PC-3 (cell line): ENCODE results near the gene VIM. TPM values are rescaled to one million over a fixed set of nuclear protein-coding genes. Genes with fewer than 3 reads are reported as not detected.

Experiments
- ATAC-seq: fragments of 200-7000 bp; cut with Tn5 transposase; 2 replicates; pipeline ENCODE4 v1.9.1; 2020; ENCODE audit warnings: mild to moderate bottlenecking, moderate library complexity
- BruUV-seq: library from RNA; stranded (reverse); fragments of 400-500 nt; replicated peaks from 2 replicates; lab custom pipeline; 2021; lab: Mats Ljungman, UMichigan
- CTCF ChIA-PET: fragments of 300-600 bp; sonication (Branson Sonifier 250); formaldehyde crosslinking; loops from one replicate; lab custom pipeline; 2022; ENCODE audit warnings: antibody characterized with exemption; lab: Charles Lee
- POLR2A ChIA-PET: fragments of 300-600 bp; sonication (Branson Sonifier 250); formaldehyde crosslinking; loops from one replicate; lab custom pipeline; 2022; ENCODE audit warnings: antibody characterized with exemption; ENCODE audit not compliant: unreplicated experiment; lab: Charles Lee
- DNase-seq: peaks from one replicate; pipeline ENCODE4 v3.0.0-alpha.2; 2015
- H2AFZ ChIP-seq: fragments of 300-600 bp; sonication (generic); 2 replicates; pipeline ENCODE4 v1.6.0; 2016; ENCODE audit warnings: antibody characterized with exemption, low read length
- H3F3A ChIP-seq: fragments of 300-600 bp; sonication (generic); one replicate; pipeline ENCODE4 v1.6.0; 2017; ENCODE audit warnings: antibody characterized with exemption, low read length, control low read depth, mild to moderate bottlenecking; ENCODE audit not compliant: unreplicated experiment
- H3K27ac ChIP-seq: fragments of 300-600 bp; sonication (generic); 2 replicates; pipeline ENCODE4 v1.5.1; 2016; ENCODE audit warnings: mild to moderate bottlenecking, low read length
- H3K27me3 ChIP-seq: fragments of 300-600 bp; sonication (generic); 2 replicates; pipeline ENCODE4 v1.6.1; 2016; ENCODE audit warnings: low read length, mixed read lengths
- H3K36me3 ChIP-seq: fragments of 300-600 bp; sonication (generic); 2 replicates; pipeline ENCODE4 v1.6.1; 2016; ENCODE audit warnings: low read depth, mixed run types, low read length, mixed read lengths
- H3K4me1 ChIP-seq: fragments of 300-600 bp; sonication (generic); 2 replicates; pipeline ENCODE4 v1.5.1; 2016; ENCODE audit warnings: low read length; ENCODE audit not compliant: insufficient read depth
- H3K4me2 ChIP-seq: fragments of 300-600 bp; sonication (generic); 2 replicates; pipeline ENCODE4 v1.6.0; 2016; ENCODE audit warnings: low read length
- H3K4me3 ChIP-seq: fragments of 300-600 bp; sonication (generic); 2 replicates; pipeline ENCODE4 v1.5.1; 2016; ENCODE audit warnings: mild to moderate bottlenecking, low read length, mixed read lengths
- H3K79me2 ChIP-seq: fragments of 300-600 bp; sonication (generic); 2 replicates; pipeline ENCODE4 v1.6.1; 2017; ENCODE audit warnings: low read length, mixed read lengths
- H3K9ac ChIP-seq: fragments of 300-600 bp; sonication (generic); 2 replicates; pipeline ENCODE4 v1.6.0; 2016; ENCODE audit warnings: mild to moderate bottlenecking, low read length
- H3K9me2 ChIP-seq: fragments of 300-600 bp; sonication (generic); replicated peaks from 2 replicates; pipeline ENCODE4 v1.6.1; 2016; ENCODE audit warnings: mixed run types, low read length, mixed read lengths
- H3K9me3 ChIP-seq: fragments of 300-600 bp; sonication (generic); 2 replicates; pipeline ENCODE4 v1.6.1; 2016; ENCODE audit warnings: low read length, mixed read lengths
- H4K20me1 ChIP-seq: fragments of 300-600 bp; sonication (generic); 2 replicates; pipeline ENCODE4 v1.6.1; 2016; ENCODE audit warnings: low read length, mixed read lengths
- CTCF ChIP-seq: fragments of 300-600 bp; sonication (generic); conservative IDR thresholded peaks from 2 replicates; pipeline ENCODE4 v1.5.1; 2017; ENCODE audit warnings: antibody characterized with exemption, low read depth, mild to moderate bottlenecking, low read length
- EZH2 ChIP-seq: fragments of 300-600 bp; sonication (generic); IDR thresholded peaks from one replicate; pipeline ENCODE4 v1.6.1; 2017; ENCODE audit warnings: antibody characterized with exemption, mild to moderate bottlenecking, low read length; ENCODE audit not compliant: unreplicated experiment
- EZH2phosphoT487 ChIP-seq: fragments of 300-600 bp; sonication (generic); IDR thresholded peaks from 2 replicates; pipeline ENCODE4 v1.6.1; 2018; ENCODE audit warnings: mild to moderate bottlenecking, antibody characterized with exemption, low read length, borderline replicate concordance
- intact Hi-C: fragments of 100-400 bp; cut with micrococcal nuclease; formaldehyde crosslinking; loops from 2 replicates; pipeline ENCODE4 v1.9.0; 2023
- total RNA-seq: library from RNA; depleted of rRNA; stranded (reverse); fragments of >200 nt; gene quantifications from 2 replicates; pipeline ENCODE4 v1.2.3, GENCODE V29; 2014

The VIM gene
- total RNA-seq, 1 experiment from 2014 or later: 469 TPM

GRCh38 chr10:17237149-17237527 is 9.1 kb downstream of the VIM start:
- intact Hi-C loops: no loop called here
- H3K9me2 ChIP-seq: no peaks in the 10 kb centered on the region
- no peak for TF ChIP-seq CTCF
- no peak for TF ChIP-seq EZH2
- TF ChIP-seq EZH2phosphoT487: no peak

GRCh38 chr10:17237915-17238444 is 9.9 kb downstream of the VIM start:
- no TSS peak for BruUV-seq
- Histone ChIP-seq H3K27ac (no peak overlapping the region), H4K20me1 (no peaks in the 10 kb centered on the region), H3K36me3 (no peaks in the 10 kb centered on the region), H2AFZ (no peak overlapping the region), H3K4me2 (no peak overlapping the region), H3K27me3 (no peaks in the 10 kb centered on the region), H3K4me1 (0 out of 2 replicates have a peak, but pooled peaks cover 3% of the 10 kb centered on the region), H3K79me2 (no peaks in the 10 kb centered on the region), H3K4me3 (no peak overlapping the region), H3K9me3 (no peaks in the 10 kb centered on the region), H3K9me2 (no peaks in the 10 kb centered on the region), H3K9ac (no peak overlapping the region), H3F3A (no peaks in the 10 kb centered on the region)
- ATAC-seq: peak; percentile 9
- POLR2A ChIA-PET: interaction anchor here (0.6 to 0.7 kb wide), 3 partner anchors 195 to 655 kb away, joined by 3 to 12 read pairs (median 4); no protein-coding TSS in a partner anchor
- intact Hi-C loops: no loop called here
- no peak for DNase-seq
- CTCF ChIA-PET: no interaction called here
- TF ChIP-seq CTCF (no peak), EZH2 (no peak), EZH2phosphoT487 (no peak)

More at GRCh38 chr10:17237149-17237527, 9.1 kb downstream of the VIM start:
- Histone ChIP-seq H3K27ac (no peak overlapping the region), H3K4me2 (no peak overlapping the region), H3K27me3 (no peaks in the 10 kb centered on the region), H3K4me3 (no peak overlapping the region), H3F3A (no peaks in the 10 kb centered on the region), H3K79me2 (peaks cover 2% of the 10 kb centered on the region; the same call in 1 of the 2 replicates), H2AFZ (no peak overlapping the region), H3K4me1 (0 out of 2 replicates have a peak, but pooled peaks cover 3% of the 10 kb centered on the region), H4K20me1 (0 out of 2 replicates have a peak, but pooled peaks cover 5% of the 10 kb centered on the region), H3K9me3 (no peaks in the 10 kb centered on the region), H3K9ac (no peak overlapping the region), H3K36me3 (peaks cover 4% of the 10 kb centered on the region; the same call in 1 of the 2 replicates)
- no TSS peak for BruUV-seq
- CTCF ChIA-PET: no interaction called here
- POLR2A ChIA-PET: interaction anchor here (0.5 kb wide), 1 partner anchor 37 kb away, joined by 4 read pairs; no protein-coding TSS in a partner anchor
- DNase-seq: no peak
- ATAC-seq: no peak
